Sigmoid colon (tissue), 7 donors: ENCODE measurements around the gene ALAS1. TPM values are rescaled to one million over a fixed set of nuclear protein-coding genes. Genes with fewer than 3 reads are reported as not detected.

Source experiments
- DNase-seq: peaks from one replicate; pipeline ENCODE4 v3.0.0-alpha.2; 2019
- H3K27ac ChIP-seq, 4 donors: fragments of 200-600 bp; sonication (generic); one replicate each; pipeline ENCODE4 v1.5.1; 2016 to 2019; ENCODE audit warnings: mild to moderate bottlenecking in 1 of 4
- H3K27me3 ChIP-seq, 3 donors: fragments of 200-600 bp; sonication (generic); one replicate each; pipeline ENCODE4 v1.5.1; 2019; ENCODE audit warnings: mild to moderate bottlenecking in 1 of 3
- H3K36me3 ChIP-seq, 4 donors: fragments of 200-600 bp; sonication (generic); one replicate each; pipeline ENCODE4 v1.5.1; 2016 to 2019
- H3K4me1 ChIP-seq, 4 donors: fragments of 200-600 bp; sonication (generic); one replicate each; pipeline ENCODE4 v1.5.1; 2017 to 2019
- H3K4me3 ChIP-seq, 4 donors: fragments of 200-600 bp; sonication (generic); one replicate each; pipeline ENCODE4 v1.5.1; 2017 to 2019; ENCODE audit warnings: mild to moderate bottlenecking in 2 of 4, moderate library complexity in 1 of 4
- H3K9me3 ChIP-seq, 4 donors: fragments of 200-600 bp in 3 of 4; sonication (generic) in 3 of 4; one replicate each; pipeline versions ENCODE4 v1.5.1 to v1.6.1; 2013 to 2019
- EP300 ChIP-seq, 4 donors: sonication (generic); formaldehyde crosslinking; IDR thresholded peaks; one replicate each; pipeline ENCODE4 v1.6.1; 2017; ENCODE audit warnings: antibody characterized with exemption in 4 of 4
- POLR2A ChIP-seq, 2 donors: fragments of 450-650 bp; IDR thresholded peaks; one replicate each; pipeline ENCODE4 v1.6.1; 2016; ENCODE audit warnings: antibody characterized with exemption in 2 of 2, mild to moderate bottlenecking in 2 of 2, moderate library complexity in 2 of 2
- POLR2AphosphoS5 ChIP-seq, 4 donors: sonication (generic); formaldehyde crosslinking; IDR thresholded peaks; one replicate each; pipeline ENCODE4 v1.6.1; 2017; ENCODE audit warnings: antibody characterized with exemption in 4 of 4
- WGBS, 2 donors: extraction: QIAGEN DNeasy Blood & Tissue Kit; methylation state at CpG; one replicate each; pipeline ENCODE4 v1.1.7; 2013; 5-methylcytosine and 5-hydroxymethylcytosine counted together
- intact Hi-C: fragments of 100-400 bp; cut with DNase I; formaldehyde crosslinking; loops from one replicate; pipeline ENCODE4 v1.15.1; 2023
- polyA plus RNA-seq, 3 donors: library from polyadenylated mRNA; stranded (reverse); fragments of 200-250 nt; gene quantifications; one replicate each; pipeline ENCODE4 v1.2.3, GENCODE V29; 2013
- total RNA-seq, 4 donors: library from RNA; depleted of rRNA; stranded (reverse); fragments of >200 nt; gene quantifications; one replicate each; pipeline ENCODE4 v1.1.0, GENCODE V29; 2016
- TF ChIP-seq, protein P1 (sequence below), 4 experiments: fragments of 450-650 bp in 3 of 4; fragments of 200-600 bp in 1 of 4; IDR thresholded peaks; one replicate each; pipeline ENCODE4 v1.5.1; 2016 to 2019; ENCODE audit warnings: antibody characterized with exemption in 4 of 4, mild to moderate bottlenecking in 3 of 4, moderate library complexity in 2 of 4
- donor health status: healthy with polysubstance abuse.
- donor health status: Bipolar disorder and iron deficiency.
- donor health status: healthy.

The ALAS1 gene
- total and polyA plus RNA-seq, 7 donors: 23.2 to 121 (median 27.3) TPM

DNA sequence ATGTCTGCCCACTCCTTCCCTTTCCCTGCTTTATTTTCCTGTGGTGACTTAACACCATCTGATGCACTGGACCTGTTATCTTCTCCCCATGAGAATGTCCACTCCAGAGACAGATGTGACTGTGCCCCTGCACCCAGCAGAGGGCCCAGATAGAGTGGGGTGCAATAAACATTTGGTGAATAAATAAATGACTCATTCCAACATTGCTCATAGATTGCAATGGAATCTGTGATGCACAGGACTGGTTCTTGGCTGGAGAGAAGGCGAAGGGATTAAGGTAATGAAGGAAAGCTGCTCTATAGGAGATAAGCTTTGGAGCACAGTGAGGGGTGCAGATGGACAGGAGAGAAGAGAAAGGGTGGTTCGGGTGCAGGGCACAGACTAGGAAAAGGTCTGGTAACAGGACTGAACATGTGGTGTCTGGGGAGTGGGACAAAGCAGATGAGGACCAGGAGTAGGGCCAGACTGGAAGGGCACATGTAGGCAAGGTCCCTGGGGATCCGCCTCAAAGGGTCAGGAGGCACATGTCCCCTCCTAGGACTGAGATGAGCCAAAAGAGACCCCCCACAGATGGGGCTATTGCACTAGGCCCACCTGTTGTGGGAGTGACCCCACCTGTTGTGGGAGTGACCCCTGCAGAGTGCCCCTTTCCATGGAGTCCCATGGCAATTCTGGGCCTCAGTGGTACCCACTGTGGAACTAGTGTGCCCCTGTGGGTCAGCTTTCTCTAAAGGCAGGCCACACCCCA lies 26.3 kb upstream of the ALAS1 start:
- Histone ChIP-seq H3K27ac (no peak overlapping the region), H3K9me3 (no peaks in the 10 kb centered on the region), H3K36me3 (no peaks in the 10 kb centered on the region), H3K27me3 (no peaks in the 10 kb centered on the region), H3K4me1 (no peaks in the 10 kb centered on the region), H3K4me3 (no peak overlapping the region)
- TF ChIP-seq POLR2AphosphoS5 (IDR thresholded peaks at IDR 0.05): no peak
- no peak for TF ChIP-seq EP300 (IDR thresholded peaks at IDR 0.05)
- TF ChIP-seq POLR2A (IDR thresholded peaks at IDR 0.05): no peak
- TF ChIP-seq, protein P1, sequence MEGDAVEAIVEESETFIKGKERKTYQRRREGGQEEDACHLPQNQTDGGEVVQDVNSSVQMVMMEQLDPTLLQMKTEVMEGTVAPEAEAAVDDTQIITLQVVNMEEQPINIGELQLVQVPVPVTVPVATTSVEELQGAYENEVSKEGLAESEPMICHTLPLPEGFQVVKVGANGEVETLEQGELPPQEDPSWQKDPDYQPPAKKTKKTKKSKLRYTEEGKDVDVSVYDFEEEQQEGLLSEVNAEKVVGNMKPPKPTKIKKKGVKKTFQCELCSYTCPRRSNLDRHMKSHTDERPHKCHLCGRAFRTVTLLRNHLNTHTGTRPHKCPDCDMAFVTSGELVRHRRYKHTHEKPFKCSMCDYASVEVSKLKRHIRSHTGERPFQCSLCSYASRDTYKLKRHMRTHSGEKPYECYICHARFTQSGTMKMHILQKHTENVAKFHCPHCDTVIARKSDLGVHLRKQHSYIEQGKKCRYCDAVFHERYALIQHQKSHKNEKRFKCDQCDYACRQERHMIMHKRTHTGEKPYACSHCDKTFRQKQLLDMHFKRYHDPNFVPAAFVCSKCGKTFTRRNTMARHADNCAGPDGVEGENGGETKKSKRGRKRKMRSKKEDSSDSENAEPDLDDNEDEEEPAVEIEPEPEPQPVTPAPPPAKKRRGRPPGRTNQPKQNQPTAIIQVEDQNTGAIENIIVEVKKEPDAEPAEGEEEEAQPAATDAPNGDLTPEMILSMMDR (IDR thresholded peaks at IDR 0.05): no peak
- peak; percentile 46 for DNase-seq
- 74 to 83% methylated on average over 3 of the region's 3 CpGs for WGBS, 2 donors
- intact Hi-C loops: no loop called here

DNA sequence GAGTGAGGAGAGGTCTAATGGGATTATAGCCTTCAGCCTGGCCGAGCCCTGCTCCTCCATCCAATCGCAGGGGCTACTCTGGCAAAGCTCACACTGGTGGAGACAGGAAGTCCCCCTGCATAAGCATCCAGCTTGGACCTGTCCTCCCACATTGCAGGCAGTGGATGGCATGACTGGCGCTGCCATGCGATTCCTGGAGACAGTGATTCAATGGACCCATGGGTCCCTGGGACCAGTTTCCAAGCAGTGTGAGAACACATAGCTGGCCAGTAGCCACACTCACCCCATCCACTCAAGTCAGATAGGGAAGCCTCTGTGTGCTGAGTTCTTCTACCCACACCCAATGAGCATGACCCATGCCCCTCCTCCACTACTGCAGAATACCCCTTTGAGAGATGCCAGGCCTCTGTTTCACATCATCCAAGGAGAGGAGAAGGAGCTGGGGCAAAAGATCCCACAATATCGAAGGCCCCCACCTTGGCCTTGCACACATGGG lies 25.6 kb upstream of the ALAS1 start:
- no peak overlapping the region for H3K4me3 ChIP-seq
- no peak for DNase-seq
- H3K4me1 ChIP-seq: no peaks in the 10 kb centered on the region
- H3K36me3 ChIP-seq: no peaks in the 10 kb centered on the region
- no peaks in the 10 kb centered on the region for H3K9me3 ChIP-seq
- intact Hi-C loops: no loop called here
- TF ChIP-seq POLR2AphosphoS5 (IDR thresholded peaks at IDR 0.05) (no peak), EP300 (IDR thresholded peaks at IDR 0.05) (no peak), POLR2A (IDR thresholded peaks at IDR 0.05) (no peak)
- TF ChIP-seq, protein P1 (IDR thresholded peaks at IDR 0.05): no peak
- WGBS, 2 donors: 92 to 93% methylated on average over 5 of the region's 5 CpGs
- no peak overlapping the region for H3K27ac ChIP-seq
- no peaks in the 10 kb centered on the region for H3K27me3 ChIP-seq

DNA sequence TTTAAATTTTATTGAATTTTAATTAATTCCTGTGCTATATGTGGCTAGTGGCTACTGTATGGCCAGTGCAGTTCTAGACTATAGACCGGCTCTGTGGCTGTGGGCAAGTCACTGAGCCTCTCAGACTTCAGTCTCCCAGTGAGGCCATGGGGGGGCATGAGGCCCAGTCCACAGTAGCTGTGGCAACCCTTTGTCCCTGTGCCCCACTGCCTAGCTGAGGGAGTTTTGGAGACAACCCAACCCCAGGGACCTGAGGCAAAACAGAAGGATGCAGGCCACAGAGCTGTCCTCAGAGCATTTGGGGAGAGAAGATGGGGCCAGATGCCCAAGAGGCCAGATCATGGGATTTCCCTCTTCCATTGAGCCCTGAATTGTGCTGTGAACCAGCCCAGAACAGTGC lies 24.9 kb upstream of the ALAS1 start:
- TF ChIP-seq POLR2AphosphoS5 (IDR thresholded peaks at IDR 0.05) (no peak), POLR2A (IDR thresholded peaks at IDR 0.05) (no peak), EP300 (IDR thresholded peaks at IDR 0.05) (no peak)
- TF ChIP-seq, protein P1 (IDR thresholded peaks at IDR 0.05): no peak
- Histone ChIP-seq H3K27ac (no peak overlapping the region), H3K27me3 (no peaks in the 10 kb centered on the region), H3K9me3 (no peaks in the 10 kb centered on the region), H3K36me3 (no peaks in the 10 kb centered on the region), H3K4me3 (no peak overlapping the region), H3K4me1 (no peaks in the 10 kb centered on the region)
- intact Hi-C loops: no loop called here
- peak; percentile 30 for DNase-seq
- WGBS, 2 donors: 100% methylated on average over 1 of the region's 1 CpG

DNA sequence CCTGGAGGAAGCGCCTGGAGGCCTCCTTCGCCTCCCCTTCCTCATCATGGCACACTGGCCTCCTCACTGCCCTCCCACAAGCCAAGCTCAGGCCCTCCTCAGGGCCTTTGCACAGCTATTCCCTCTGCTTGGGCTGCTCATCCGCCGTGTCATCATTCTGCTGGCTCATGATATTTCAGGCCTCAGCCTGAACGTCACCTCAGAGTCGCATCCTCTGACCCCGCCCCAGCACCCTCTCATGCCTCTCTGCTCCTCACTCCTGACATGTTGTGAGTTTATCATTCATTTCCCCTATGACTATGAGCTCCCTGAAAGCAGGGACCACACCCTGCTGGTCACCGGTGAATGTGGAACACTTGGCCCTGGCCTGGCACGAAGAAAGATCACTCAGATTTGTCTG lies 23.1 kb upstream of the ALAS1 start:
- H3K27me3 ChIP-seq: no peaks in the 10 kb centered on the region

More for the DNA sequence above, 23.1 kb upstream of the ALAS1 start:
- Histone ChIP-seq H3K27ac (no peak overlapping the region), H3K4me1 (no peaks in the 10 kb centered on the region), H3K4me3 (no peak overlapping the region), H3K9me3 (no peaks in the 10 kb centered on the region), H3K36me3 (no peaks in the 10 kb centered on the region)
- 84 to 86% methylated on average over 9 of the region's 9 CpGs for WGBS, 2 donors
- peak; percentile 35 for DNase-seq
- TF ChIP-seq, protein P1 (IDR thresholded peaks at IDR 0.05): no peak
- TF ChIP-seq POLR2AphosphoS5 (IDR thresholded peaks at IDR 0.05) (no peak), POLR2A (IDR thresholded peaks at IDR 0.05) (no peak), EP300 (IDR thresholded peaks at IDR 0.05) (no peak)
- intact Hi-C loops: no loop called here
